ENCODE data around the gene ADCY10.
"Not testable (repeated sequence)": the region's sequence is repeated elsewhere in the genome, so short reads cannot be mapped to it uniquely, and the experiment has no call there.

Gene ADCY10

GRCh38 chr1:167882376-167882775, 31.6 kb downstream of the ADCY10 start:
- no peak for DNase-seq

DNA sequence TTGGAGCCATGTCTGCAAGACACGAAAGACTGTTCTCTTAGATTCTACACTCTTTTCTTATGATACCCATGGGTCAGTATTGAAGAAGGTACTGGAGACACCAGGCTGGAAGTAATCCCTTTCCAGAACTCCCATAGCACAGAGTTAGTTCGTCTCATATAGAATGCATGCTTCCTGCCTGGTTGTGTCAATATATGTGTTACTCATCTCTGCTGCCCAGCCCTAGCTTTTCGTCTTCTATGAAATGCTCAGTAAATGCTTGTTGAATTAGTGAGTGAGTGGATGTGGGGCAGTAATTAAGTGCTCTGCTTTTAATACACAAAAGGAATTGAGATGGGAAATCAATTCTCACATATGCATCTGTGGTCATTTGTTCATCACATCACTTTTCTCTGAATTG, 32.1 kb downstream of the ADCY10 start:
- peak; percentile 24 for DNase-seq

- peak; percentile 11 for DNase-seq
Observed at GRCh38 chr1:167881069-167881468, 32.9 kb downstream of the ADCY10 start.

DNA sequence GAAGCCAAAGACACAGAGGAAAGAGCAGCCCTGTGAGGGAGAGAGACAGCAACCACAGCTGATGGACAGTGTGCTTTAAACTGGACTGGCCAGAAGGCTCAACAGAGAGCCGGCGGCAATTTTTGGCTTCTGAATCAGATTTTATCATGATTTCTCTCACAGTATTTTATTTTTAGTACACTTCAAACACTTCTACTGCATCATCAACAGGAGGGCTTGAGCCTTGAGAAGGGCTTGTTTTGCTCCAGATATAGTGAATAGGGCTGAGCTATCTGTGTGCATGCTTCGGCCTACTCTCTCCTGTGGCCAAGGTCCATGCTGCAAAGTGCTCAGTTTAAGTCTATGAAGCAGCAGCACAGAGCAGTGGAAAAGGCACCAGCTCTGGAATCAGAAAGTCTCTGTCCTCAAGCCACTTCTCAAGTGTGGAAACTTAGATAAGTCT, 33.3 kb downstream of the ADCY10 start:
- no peak for DNase-seq

- DNase-seq, result no peak
Observed at GRCh38 chr1:167879508-167879907, 34.4 kb downstream of the ADCY10 start.

GRCh38 chr1:167878372-167879160, 35.4 kb downstream of the ADCY10 start:
- no peak for DNase-seq

DNA sequence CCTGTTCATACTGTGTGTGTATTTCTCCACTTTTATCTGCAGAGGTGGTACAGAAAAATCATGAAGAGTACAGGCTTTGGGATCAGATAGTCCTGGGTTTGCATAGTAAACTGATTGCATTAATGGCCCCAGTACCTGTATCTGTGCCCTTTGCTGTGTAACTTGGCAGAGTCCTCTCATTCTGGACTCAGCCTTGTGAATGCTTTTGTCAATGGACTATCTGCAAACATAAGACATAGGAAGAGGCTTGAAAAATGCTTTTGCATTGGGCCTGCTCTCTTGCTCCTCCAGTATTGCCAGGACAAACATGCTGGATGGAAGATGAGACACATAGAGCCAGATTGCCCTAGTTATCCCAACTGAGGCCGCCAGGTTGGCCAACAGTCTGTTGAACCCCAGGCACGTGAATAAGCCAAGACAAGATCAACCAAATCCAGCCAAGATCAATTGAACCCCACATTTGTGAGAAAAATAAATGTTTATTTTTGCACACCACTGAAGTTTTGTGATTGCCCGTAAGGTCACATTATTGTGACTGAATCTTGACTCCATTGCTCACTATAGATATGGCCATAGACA, 37.2 kb downstream of the ADCY10 start:
- DNase-seq, result no peak

DNA sequence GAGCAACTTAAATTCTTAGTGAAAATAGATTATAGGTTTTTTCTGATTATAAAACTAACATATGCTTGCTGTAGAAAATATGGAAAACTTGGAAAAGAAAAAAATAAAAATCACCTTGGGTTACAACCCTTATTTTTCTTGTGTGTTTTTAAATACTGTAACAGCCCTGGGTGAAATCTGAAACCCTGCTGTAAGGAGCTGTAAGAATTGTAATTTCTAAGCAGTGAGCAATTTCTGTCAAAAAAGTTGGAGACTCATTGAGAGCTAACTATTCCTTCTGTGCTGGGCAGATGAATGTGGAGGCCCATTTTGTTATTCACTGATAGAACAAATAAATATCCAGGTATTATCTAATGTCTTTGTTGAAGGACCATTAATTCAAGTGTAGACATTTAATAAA, 42.6 kb downstream of the ADCY10 start:
- peak; percentile 33 for DNase-seq

- not testable (repeated sequence) for DNase-seq
Observed at GRCh38 chr1:167869157-167870001, 44.6 kb downstream of the ADCY10 start.

GRCh38 chr1:167866739-167867414, 47.1 kb downstream of the ADCY10 start:
- DNase-seq, result not testable (repeated sequence)

DNA sequence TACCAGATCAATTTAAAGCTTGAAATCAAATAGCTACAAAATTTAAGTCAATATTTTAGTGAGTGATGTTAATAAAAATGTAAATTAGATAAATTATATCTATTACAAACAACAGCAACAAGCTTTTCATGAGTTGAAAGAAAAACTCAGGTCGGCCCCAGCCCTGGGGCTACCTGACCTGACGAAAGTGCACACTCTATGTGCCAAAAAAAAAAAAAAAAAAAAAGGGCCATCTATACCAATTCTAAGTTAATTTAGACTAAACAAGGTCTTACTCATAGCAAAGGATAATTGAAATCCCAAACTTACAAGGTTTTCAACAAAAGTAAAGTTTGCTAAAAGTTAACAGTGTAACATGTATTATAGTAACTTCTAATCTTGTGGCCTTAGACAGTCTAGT, 47.6 kb downstream of the ADCY10 start:
- not testable (repeated sequence) for DNase-seq

DNA sequence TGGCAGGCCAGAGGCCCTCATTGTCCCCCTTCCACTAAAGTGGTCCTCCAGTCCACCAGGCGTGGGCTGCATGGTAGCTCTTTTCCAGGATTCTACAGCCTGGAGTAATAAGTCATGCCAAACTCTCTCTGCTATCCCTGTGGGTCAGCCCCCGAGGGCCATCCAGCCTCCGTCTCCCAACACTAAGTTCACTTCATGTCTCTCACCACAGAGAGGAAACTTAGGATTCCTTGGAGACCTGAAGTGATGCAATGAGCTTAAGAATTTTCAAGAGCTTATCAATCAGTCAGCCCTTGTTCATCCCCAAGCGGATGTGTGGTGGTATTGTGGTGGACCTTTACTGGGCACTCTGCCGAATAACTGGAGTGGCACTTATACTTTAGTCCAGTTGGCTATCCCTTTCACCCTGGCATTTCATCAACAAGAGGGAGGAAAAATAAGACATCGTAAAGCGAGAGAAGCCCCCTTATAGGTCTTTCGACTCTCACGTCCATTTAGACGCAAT, 48.1 kb downstream of the ADCY10 start:
- DNase-seq, result peak; percentile 11

DNA sequence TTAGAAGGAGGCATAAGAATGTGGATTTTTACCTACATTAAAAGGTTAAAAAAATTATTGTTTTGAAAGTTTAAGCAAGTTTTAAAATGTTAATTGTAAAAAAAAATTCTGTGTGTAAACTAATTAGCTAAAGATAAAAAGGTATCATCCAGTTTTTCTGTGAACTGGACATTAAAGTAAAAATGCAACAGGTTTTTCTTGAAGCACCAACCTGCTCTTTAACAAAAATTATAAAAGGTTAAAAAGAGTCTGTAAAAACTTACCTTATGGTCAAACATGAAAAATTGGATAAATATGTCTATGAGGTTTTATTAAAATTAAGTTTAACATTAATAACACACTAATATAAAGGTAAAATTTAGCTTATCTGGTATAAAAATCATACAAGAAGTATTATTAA, 48.7 kb downstream of the ADCY10 start:
- DNase-seq, result not testable (repeated sequence)

GRCh38 chr1:167864392-167865032, 49.4 kb downstream of the ADCY10 start:
- DNase-seq, result no peak

DNA sequence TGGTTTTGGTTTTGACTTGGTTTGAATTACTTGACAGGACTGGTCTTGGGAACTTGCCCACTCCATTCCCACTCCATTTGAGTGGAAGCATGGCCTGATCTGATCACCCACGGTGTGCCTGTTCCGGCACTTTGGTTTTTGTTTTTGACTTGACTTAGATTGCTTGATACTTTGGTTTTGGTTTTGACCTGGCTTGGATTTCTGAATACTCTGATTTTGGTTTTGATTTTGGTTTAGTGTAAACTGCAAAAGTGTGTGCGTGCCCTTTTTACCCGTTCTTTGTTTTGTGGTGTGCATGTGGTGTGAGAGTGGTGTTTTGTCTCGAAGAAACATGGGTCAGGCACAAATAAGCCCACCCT, 50.0 kb downstream of the ADCY10 start:
- DNase-seq, result no peak

DNA sequence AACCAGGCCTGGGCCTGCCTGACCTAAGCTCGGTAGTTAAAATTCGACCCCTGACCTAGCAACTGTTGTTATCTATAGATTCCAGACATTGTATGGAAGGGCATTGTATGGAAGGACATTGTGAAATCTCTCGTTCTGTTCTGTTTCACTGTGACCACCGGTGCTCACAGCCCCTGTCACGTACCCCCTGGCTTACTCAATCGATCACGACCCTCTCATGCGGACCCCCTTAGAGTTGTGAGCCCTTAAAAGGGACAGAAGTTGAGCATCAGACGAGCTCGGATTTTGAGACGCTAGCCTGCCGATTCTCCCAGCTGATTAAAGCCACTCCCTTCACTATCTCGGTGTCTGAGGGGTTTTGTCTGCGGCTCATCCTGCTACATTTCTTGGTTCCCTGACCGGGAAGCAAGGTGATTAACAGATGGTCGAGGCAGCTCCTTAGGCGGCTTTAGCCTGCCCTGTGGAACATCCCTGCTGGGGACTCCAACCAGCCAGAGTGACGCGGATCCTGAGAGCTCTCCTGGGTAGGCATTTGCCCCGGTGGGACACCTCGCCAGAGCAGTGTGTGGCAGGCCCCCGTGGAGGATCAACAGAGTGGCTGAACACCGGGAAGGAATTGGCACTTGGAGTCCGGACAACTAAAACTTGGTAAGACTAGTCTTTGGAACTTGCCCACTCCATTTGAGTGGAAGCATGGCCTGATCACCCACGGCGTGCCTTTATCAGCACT, 50.6 kb downstream of the ADCY10 start:
- not testable (repeated sequence) for DNase-seq

DNA sequence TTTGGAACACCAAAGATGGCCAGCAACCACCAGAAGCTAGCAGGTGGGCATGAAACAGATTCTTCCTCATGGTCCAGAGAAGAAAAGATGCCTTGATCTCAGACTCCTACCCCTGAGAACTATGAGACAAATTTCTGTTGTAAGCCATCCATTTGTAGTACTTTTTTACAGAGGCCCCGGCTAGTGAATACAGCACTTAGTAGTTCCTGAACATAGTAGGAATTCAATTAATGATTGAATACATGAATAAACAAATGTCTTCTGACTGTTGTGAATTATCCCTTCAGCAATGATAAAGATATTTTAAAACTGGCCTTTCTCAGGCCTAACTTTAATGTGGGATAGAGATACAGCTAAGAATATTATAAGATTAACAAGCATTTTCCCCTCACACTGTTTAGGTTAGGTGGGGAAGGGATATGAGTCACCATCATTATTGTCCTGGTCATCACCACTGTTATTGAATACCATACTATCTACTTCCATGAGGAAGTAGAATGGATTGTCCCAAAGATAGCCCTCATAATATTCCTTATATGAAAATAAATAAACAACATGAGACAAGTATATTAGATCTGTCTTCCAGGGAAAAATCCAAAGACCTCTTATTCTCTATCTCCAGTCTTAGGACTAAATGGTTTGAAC, 51.4 kb downstream of the ADCY10 start:
- peak; percentile 40 for DNase-seq

DNA sequence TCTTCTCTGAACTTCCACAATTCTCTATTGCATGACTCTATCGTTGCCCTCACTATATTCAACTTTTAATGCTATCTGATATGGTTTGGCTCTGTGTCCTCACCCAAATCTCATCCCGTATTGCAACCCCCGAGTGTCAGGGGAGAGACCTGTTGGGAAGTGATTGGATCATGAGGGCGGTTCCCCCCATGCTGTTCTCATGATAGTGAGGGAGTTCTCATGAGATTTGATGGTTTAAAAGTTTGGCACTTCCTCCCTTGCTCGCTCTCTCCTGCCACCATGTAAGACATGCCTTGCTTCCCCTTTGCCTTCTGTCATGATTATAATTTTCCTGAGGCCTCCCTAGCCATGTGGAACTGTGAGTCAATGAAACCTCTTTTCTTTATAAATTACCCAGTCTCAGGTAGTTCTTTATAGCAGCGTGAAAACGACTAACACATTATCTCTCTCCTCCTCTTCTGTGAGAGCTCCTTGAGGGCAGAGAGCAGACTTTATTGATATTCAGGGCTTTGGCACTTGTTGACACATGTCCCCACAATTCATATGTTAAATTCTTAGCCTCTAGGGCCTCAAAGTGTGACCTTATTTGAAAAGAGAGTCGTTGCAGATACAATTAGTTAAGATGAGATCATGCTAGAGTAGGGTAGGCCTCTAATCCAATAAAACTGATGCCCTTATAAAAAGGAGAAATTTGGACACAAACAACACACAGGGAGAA, 52.1 kb downstream of the ADCY10 start:
- DNase-seq, result no peak

DNA sequence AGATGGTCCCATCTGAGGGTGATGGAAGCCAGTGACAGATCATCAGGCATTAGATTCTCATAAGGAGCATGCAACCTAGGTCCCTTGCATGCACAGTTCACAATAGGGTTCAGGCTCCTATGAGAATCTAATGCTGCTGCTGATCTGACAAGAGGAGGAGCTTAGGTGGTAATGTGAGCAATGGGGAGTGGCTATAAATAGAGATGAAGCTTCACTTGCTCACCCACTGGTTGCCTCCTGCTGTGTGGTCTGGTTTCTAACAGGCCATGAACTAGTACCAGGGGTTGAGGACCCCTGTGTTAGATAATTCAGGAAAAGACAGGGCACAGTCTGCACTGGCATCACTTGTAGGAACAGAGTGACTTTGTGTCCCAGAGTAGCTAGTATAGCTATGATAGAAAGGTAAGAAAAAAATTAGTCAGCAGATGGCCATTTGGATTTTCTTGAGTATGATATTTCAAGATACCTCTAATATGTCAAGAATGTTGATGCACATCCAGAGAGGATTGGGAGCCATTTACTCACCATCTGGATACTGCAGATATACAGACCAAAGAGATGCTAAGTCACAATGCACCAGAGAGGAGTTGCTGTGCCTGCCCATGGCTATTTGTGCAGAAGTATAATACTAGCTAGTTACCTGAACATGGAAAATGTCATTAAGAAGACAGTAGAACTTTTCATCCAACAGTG, 53.6 kb downstream of the ADCY10 start:
- DNase-seq, result peak; percentile 42

Data from fibroblast of upper back skin (primary cell).